Endothelial cell of umbilical vein (primary cell): ENCODE results near the gene NTF4. TPM values are rescaled to one million over a fixed set of nuclear protein-coding genes. Genes with fewer than 3 reads are reported as not detected.

Experiments used
- BruUV-seq: library from RNA; stranded (reverse); fragments of 400-500 nt; replicated peaks from 2 replicates; lab custom pipeline; 2021; lab: Mats Ljungman, UMichigan
- CTCF ChIA-PET: fragments of 300-600, 350-600 bp; sonication (Branson Sonifier 250); formaldehyde crosslinking; loops from one replicate; lab custom pipeline; 2021; ENCODE audit warnings: antibody characterized with exemption, inconsistent platforms; lab: Charles Lee
- POLR2A ChIA-PET: fragments of 300-600, 350-600 bp; sonication (Branson Sonifier 250); formaldehyde crosslinking; loops from one replicate; lab custom pipeline; 2021; ENCODE audit warnings: antibody characterized with exemption, inconsistent platforms; lab: Charles Lee
- DNase-seq: peaks from one replicate; pipeline ENCODE4 v3.0.0-alpha.2; 2011; ENCODE audit warnings: low read depth, low spot score
- FAIRE-seq: peaks from 2 replicates; lab custom pipeline; 2011; peaks lifted over from hg19 to GRCh38; lab: Jason Lieb, UNC
- H2AFZ ChIP-seq: 2 replicates; pipeline ENCODE4 v1.6.0; 2012; ENCODE audit warnings: low read depth, low read length, control low read depth, inconsistent platforms
- H3K27ac ChIP-seq: 2 replicates; pipeline ENCODE4 v1.5.1; 2011; ENCODE audit warnings: low read depth, mild to moderate bottlenecking, control low read depth, low read length, moderate library complexity; ENCODE audit not compliant: insufficient read depth
- H3K27me3 ChIP-seq, 2 experiments: 2 replicates each; pipeline versions ENCODE4 v1.6.0 to v1.6.1; 2011; ENCODE audit warnings: low read length in 2 of 2, mixed read lengths in 1 of 2; ENCODE audit not compliant: control insufficient read depth in 2 of 2, insufficient read depth in 2 of 2
- H3K36me3 ChIP-seq, 2 experiments: 2 replicates in 1 of 2; 3 replicates in 1 of 2; pipeline ENCODE4 v1.5.1; 2011; ENCODE audit warnings: low read length in 2 of 2, mild to moderate bottlenecking in 1 of 2, moderate library complexity in 1 of 2; ENCODE audit not compliant: control insufficient read depth in 2 of 2, insufficient read depth in 2 of 2; ENCODE audit errors: extremely low read depth in 1 of 2
- H3K4me1 ChIP-seq: 3 replicates; pipeline ENCODE4 v1.5.1; 2011; ENCODE audit warnings: mild to moderate bottlenecking, low read length; ENCODE audit not compliant: control insufficient read depth, insufficient read depth; ENCODE audit errors: extremely low read depth
- H3K4me2 ChIP-seq: 2 replicates; pipeline ENCODE4 v1.6.1; 2011; ENCODE audit warnings: low read length, control low read depth, mixed read lengths; ENCODE audit not compliant: insufficient read depth
- H3K4me3 ChIP-seq, 3 experiments: fragments of 200-600 bp in 1 of 3; sonication (generic), shearing (Covaris generic) in 1 of 3; replicated peaks in 1 of 3; 2 replicates each; pipeline ENCODE4 v1.5.1; 2011 to 2016; ENCODE audit warnings: control low read depth in 3 of 3, low read length in 3 of 3, mild to moderate bottlenecking in 2 of 3, inconsistent platforms in 1 of 3, low read depth in 1 of 3, moderate library complexity in 1 of 3; ENCODE audit not compliant: insufficient read depth in 1 of 3
- H3K79me2 ChIP-seq: 2 replicates; pipeline ENCODE4 v1.6.0; 2012; ENCODE audit warnings: low read length, inconsistent platforms; ENCODE audit not compliant: control insufficient read depth, insufficient read depth
- H3K9ac ChIP-seq: replicated peaks from 2 replicates; pipeline ENCODE3; 2011; ENCODE audit warnings: low read length, control low read depth; ENCODE audit not compliant: insufficient read depth; ENCODE audit errors: extremely low read depth
- H3K9me1 ChIP-seq: replicated peaks from 3 replicates; pipeline ENCODE4 v1.6.0; 2011; ENCODE audit warnings: mild to moderate bottlenecking, low read length; ENCODE audit not compliant: control insufficient read depth, insufficient read depth; ENCODE audit errors: extremely low read depth
- H3K9me3 ChIP-seq: replicated peaks from 2 replicates; pipeline ENCODE4 v1.5.1; 2012; ENCODE audit warnings: low read length, inconsistent platforms; ENCODE audit not compliant: control insufficient read depth, insufficient read depth
- H4K20me1 ChIP-seq: replicated peaks from 2 replicates; pipeline ENCODE3; 2011; ENCODE audit warnings: mild to moderate bottlenecking, low read length; ENCODE audit not compliant: control insufficient read depth, insufficient read depth; ENCODE audit errors: extremely low read depth
- CTCF ChIP-seq, 2 donors: IDR thresholded peaks; 1 replicate in 1 of 2; 2 replicates in 1 of 2; pipeline ENCODE4 v1.5.1; 2011; ENCODE audit warnings: low read length in 2 of 2, mild to moderate bottlenecking in 2 of 2, moderate library complexity in 2 of 2, control low read depth in 1 of 2, inconsistent platforms in 1 of 2, low read depth in 1 of 2; ENCODE audit not compliant: insufficient read depth in 1 of 2; ENCODE audit errors: extremely low read depth in 1 of 2
- EZH2 ChIP-seq: IDR thresholded peaks from 2 replicates; pipeline ENCODE4 v1.6.1; 2012; ENCODE audit warnings: borderline replicate concordance, low read depth, mild to moderate bottlenecking, moderate library complexity, low read length, inconsistent platforms; ENCODE audit not compliant: severe bottlenecking
- FOS ChIP-seq: IDR thresholded peaks from 2 replicates; pipeline ENCODE4 v1.6.1; 2011; ENCODE audit warnings: mild to moderate bottlenecking, low read length, moderate library complexity, borderline replicate concordance; ENCODE audit not compliant: insufficient read depth
- GATA2 ChIP-seq: IDR thresholded peaks from 2 replicates; pipeline ENCODE4 v1.7.0; 2011; ENCODE audit warnings: low read depth, mild to moderate bottlenecking, moderate library complexity, mixed read lengths, low read length; ENCODE audit not compliant: insufficient read length, insufficient read depth
- JUN ChIP-seq: IDR thresholded peaks from 2 replicates; pipeline ENCODE4 v1.6.1; 2011; ENCODE audit warnings: borderline replicate concordance, low read depth; ENCODE audit not compliant: insufficient read length, insufficient read depth
- MAX ChIP-seq: IDR thresholded peaks from 2 replicates; pipeline ENCODE4 v1.6.1; 2011; ENCODE audit not compliant: insufficient read depth, insufficient read length
- MYC ChIP-seq: IDR thresholded peaks from one replicate; pipeline ENCODE4 v1.6.1; 2011; ENCODE audit warnings: mild to moderate bottlenecking, low read depth, low read length
- POLR2A ChIP-seq: IDR thresholded peaks from 2 replicates; pipeline ENCODE4 v1.6.1; 2012; ENCODE audit warnings: low read depth, mild to moderate bottlenecking, control low read depth, low read length
- POLR2AphosphoS5 ChIP-seq: IDR thresholded peaks from 2 replicates; pipeline ENCODE4 v1.6.1; 2012; ENCODE audit warnings: low read depth, mild to moderate bottlenecking, control low read depth, low read length, moderate library complexity; ENCODE audit not compliant: insufficient read depth
- dilution Hi-C: fragments of 300-500 bp; cut with MboI; formaldehyde crosslinking; loops from one replicate; pipeline ENCODE4 v1.15.0; 2019; ENCODE audit warnings: low sequenced_read_pairs; ENCODE audit not compliant: extremely low pct_ligation_motif_present
- intact Hi-C: fragments of 100-400 bp; cut with micrococcal nuclease; formaldehyde crosslinking; loops from one replicate; pipeline ENCODE4 v1.10.0; 2022
- polyA plus RNA-seq, 4 experiments: library from polyadenylated mRNA; depleted of rRNA in 3 of 4; stranded (reverse) in 3 of 4; unstranded in 1 of 4; fragments of >200 nt; gene quantifications; 2 replicates each; pipeline versions ENCODE4 v1.2.1 to v1.2.3, GENCODE V29; 2011 to 2012; ENCODE audit warnings: missing spikeins in 1 of 4
- total RNA-seq: library from RNA; stranded (reverse); gene quantifications from 2 replicates; pipeline ENCODE4 v1.2.3, GENCODE V29; 2021

The NTF4 gene
- total and polyA plus RNA-seq, 2 donors (not counting 3 experiments of a cell fraction or from before 2014, with no cell fraction given): not detected

- DNase-seq (no peak), FAIRE-seq (no peak)
- ChIA-PET POLR2A (no interaction called here), CTCF (interaction anchor here (2.2 kb wide), 1 partner anchor 126 kb away, joined by 6 read pairs; no protein-coding TSS in a partner anchor)
- intact Hi-C loops: no loop called here
- dilution Hi-C loops: no loop called here
- Histone ChIP-seq H3K36me3 (no peaks in the 10 kb centered on the region), H3K27ac (no peak overlapping the region), H3K9ac (no peak overlapping the region), H4K20me1 (no peaks in the 10 kb centered on the region), H3K27me3 (peaks cover 2 to 3% of the 10 kb centered on the region in 2 experiments), H3K79me2 (peaks cover 10% of the 10 kb centered on the region), H3K9me1 (no peaks in the 10 kb centered on the region), H3K4me1 (peaks cover 3% of the 10 kb centered on the region), H3K4me2 (no peak overlapping the region), H3K9me3 (no peaks in the 10 kb centered on the region), H2AFZ (no peak overlapping the region), H3K4me3 (no peak overlapping the region)
- TF ChIP-seq EZH2 (no peak), JUN (no peak), POLR2AphosphoS5 (no peak), POLR2A (no peak), MAX (no peak), CTCF (IDR thresholded peaks at IDR 0.05; ENCODE audit: extremely low read depth in 1 of 2, insufficient read depth in 1 of 2, low read depth in 1 of 2, low read length in 2 of 2) (no peak), MYC (no peak), FOS (no peak), GATA2 (no peak)
- BruUV-seq: no TSS peak
These were observed 16.7 kb upstream of the NTF4 start for GRCh38 chr19:49081273-49081672.
